DOHH2 (cell line): ENCODE measurements around the gene FYB1.
A peak's percentile ranks its signal among the peaks of the same experiment; 100 is the strongest.

ENCODE experiments used
- H3F3A ChIP-seq: fragments of 200-600 bp; sonication (generic), shearing (Covaris generic); 2 replicates; pipeline ENCODE4 v1.6.0; 2016; ENCODE audit warnings: antibody characterized with exemption, mild to moderate bottlenecking; ENCODE audit not compliant: control insufficient read depth, insufficient read depth
- H3K27ac ChIP-seq: fragments of 200-600 bp; sonication (generic); 2 replicates; pipeline ENCODE4 v1.5.1; 2014; ENCODE audit warnings: low read depth, mild to moderate bottlenecking, low read length, moderate library complexity
- H3K27me3 ChIP-seq: fragments of 200-600 bp; sonication (generic); 2 replicates; pipeline ENCODE4 v1.6.1; 2014; ENCODE audit warnings: mild to moderate bottlenecking, low read length, mixed read lengths; ENCODE audit not compliant: control insufficient read depth
- H3K36me3 ChIP-seq: fragments of 200-600 bp; sonication (generic); 2 replicates; pipeline ENCODE4 v1.6.1; 2014; ENCODE audit warnings: mild to moderate bottlenecking, low read length, moderate library complexity, mixed read lengths; ENCODE audit not compliant: control insufficient read depth
- H3K4me1 ChIP-seq: fragments of 200-600 bp; sonication (generic); 2 replicates; pipeline ENCODE4 v1.6.1; 2014; ENCODE audit warnings: mild to moderate bottlenecking, low read length, mixed read lengths; ENCODE audit not compliant: control insufficient read depth
- H3K4me2 ChIP-seq: fragments of 200-600 bp; sonication (generic); 2 replicates; pipeline ENCODE4 v1.6.0; 2014; ENCODE audit warnings: mild to moderate bottlenecking, low read length, moderate library complexity
- H3K4me3 ChIP-seq: fragments of 200-600 bp; sonication (generic); 2 replicates; pipeline ENCODE4 v1.5.1; 2014; ENCODE audit warnings: mild to moderate bottlenecking, low read length, mixed read lengths
- H3K79me2 ChIP-seq: fragments of 200-600 bp; sonication (generic); 2 replicates; pipeline ENCODE4 v1.6.1; 2014; ENCODE audit warnings: mild to moderate bottlenecking, low read length, mixed read lengths; ENCODE audit not compliant: control insufficient read depth
- H3K9me2 ChIP-seq: fragments of 200-600 bp; sonication (generic); replicated peaks from 2 replicates; pipeline ENCODE4 v1.6.1; 2014; ENCODE audit warnings: mild to moderate bottlenecking, low read length, mixed read lengths; ENCODE audit not compliant: control insufficient read depth
- H3K9me3 ChIP-seq: fragments of 200-600 bp; sonication (generic); 2 replicates; pipeline ENCODE4 v1.6.1; 2014; ENCODE audit warnings: antibody characterized with exemption, low read length, mixed read lengths; ENCODE audit not compliant: control insufficient read depth, insufficient read depth
- H4K20me1 ChIP-seq: fragments of 200-600 bp; sonication (generic); 2 replicates; pipeline ENCODE4 v1.6.0; 2014; ENCODE audit warnings: low read depth, mild to moderate bottlenecking, antibody characterized with exemption, low read length, moderate library complexity; ENCODE audit not compliant: control insufficient read depth, insufficient read depth
- CTCF ChIP-seq: fragments of 200-600 bp; sonication (generic); IDR thresholded peaks from one replicate; pipeline ENCODE4 v1.5.1; 2014; ENCODE audit warnings: antibody characterized with exemption, mild to moderate bottlenecking, low read depth, low read length; ENCODE audit not compliant: poor library complexity, severe bottlenecking
- EZH2phosphoT487 ChIP-seq: fragments of 200-600 bp; sonication (generic); IDR thresholded peaks from 2 replicates; pipeline ENCODE4 v1.6.1; 2017; ENCODE audit warnings: borderline replicate concordance, mild to moderate bottlenecking, antibody characterized with exemption, low read length, moderate library complexity, mixed read lengths

Gene FYB1

GRCh38 chr5:39149966-39150365, 69.4 kb downstream of the FYB1 start:
- Histone ChIP-seq H3K4me3 (no peak overlapping the region), H3K4me2 (no peak overlapping the region), H3K9me3 (no peaks in the 10 kb centered on the region), H3K27me3 (no peaks in the 10 kb centered on the region), H3K36me3 (no peaks in the 10 kb centered on the region), H4K20me1 (no peaks in the 10 kb centered on the region), H3K79me2 (no peaks in the 10 kb centered on the region), H3K27ac (no peak overlapping the region), H3K4me1 (peaks cover 6% of the 10 kb centered on the region; the same call in 1 of the 2 replicates), H3F3A (no peaks in the 10 kb centered on the region), H3K9me2 (no peaks in the 10 kb centered on the region)
- no peak for TF ChIP-seq EZH2phosphoT487
- no peak for TF ChIP-seq CTCF

GRCh38 chr5:39148983-39149534, 70.3 kb downstream of the FYB1 start:
- Histone ChIP-seq H3K4me1 (peaks cover 6% of the 10 kb centered on the region; the same call in 1 of the 2 replicates), H3K27ac (no peak overlapping the region), H3K9me2 (no peaks in the 10 kb centered on the region), H4K20me1 (no peaks in the 10 kb centered on the region), H3F3A (no peaks in the 10 kb centered on the region), H3K27me3 (no peaks in the 10 kb centered on the region), H3K36me3 (no peaks in the 10 kb centered on the region), H3K4me3 (no peak overlapping the region), H3K4me2 (no peak overlapping the region), H3K79me2 (no peaks in the 10 kb centered on the region), H3K9me3 (no peaks in the 10 kb centered on the region)
- TF ChIP-seq EZH2phosphoT487 (no peak), CTCF (peak; percentile 39)

GRCh38 chr5:39146831-39147540, 72.4 kb downstream of the FYB1 start:
- no peak overlapping the region for H3K27ac ChIP-seq
- peaks cover 6% of the 10 kb centered on the region; the same call in 1 of the 2 replicates for H3K27me3 ChIP-seq
- no peaks in the 10 kb centered on the region for H3K36me3 ChIP-seq
- H3F3A ChIP-seq: no peaks in the 10 kb centered on the region
- H3K4me1 ChIP-seq: peaks cover 6% of the 10 kb centered on the region; the same call in 1 of the 2 replicates
- H3K79me2 ChIP-seq: no peaks in the 10 kb centered on the region
- H4K20me1 ChIP-seq: no peaks in the 10 kb centered on the region
- TF ChIP-seq CTCF (no peak), EZH2phosphoT487 (no peak)
- H3K4me3 ChIP-seq: no peak overlapping the region
- H3K9me3 ChIP-seq: no peaks in the 10 kb centered on the region
- no peaks in the 10 kb centered on the region for H3K9me2 ChIP-seq
- no peak overlapping the region for H3K4me2 ChIP-seq
